Measurements from ENCODE around the gene MYG1. TPM values are rescaled to one million over a fixed set of nuclear protein-coding genes. Genes with fewer than 3 reads are reported as not detected.

The MYG1 gene
- polyA plus RNA-seq, 2 of the 4 experiments (the other 2 are of a cell fraction): 55.9 to 75.2 TPM

GRCh38 chr12:53299101-53299453 lies 418 bp upstream of the MYG1 start:
- Histone ChIP-seq H3K4me1 (peaks cover 53% of the 10 kb centered on the region), H3K9me3 (no peaks in the 10 kb centered on the region), H3K4me2 (peak overlapping the region; percentile 98), H3K4me3 (peak overlapping the region; percentile 90), H3K27ac (peak overlapping the region; percentile 85 to 92)
- DNase-seq (ENCODE audit: low read depth in 1 of 2, low spot score in 1 of 2): peak; percentile 58 to 67
- ChIA-PET CTCF (interaction anchor here (0.6 to 28.2 kb wide), 8 partner anchors 10 to 122 kb away, joined by 3 to 1046 read pairs (median 4); partner anchors contain the start of genes AAAS and ITGB7), POLR2A (interaction anchor here (0.7 to 1.9 kb wide), 11 partner anchors 9 to 220 kb away, joined by 3 to 18 read pairs (median 4); partner anchors contain the start of genes AAAS, CSAD, SPRYD3 and TARBP2)
- no peak for FAIRE-seq
- WGBS (ENCODE audit: missing lambda C conversion rate): 36% methylated on average over 5 of the region's 5 CpGs
- peak; percentile 19 to 22; a peak in 5 of 6 replicates for ATAC-seq
- TF ChIP-seq CHD4 (IDR thresholded peaks at IDR 0.05; ENCODE audit: borderline replicate concordance): no peak
- TF ChIP-seq MAFK (IDR thresholded peaks at IDR 0.05; ENCODE audit: partially characterized antibody): peak; percentile 89
- TF ChIP-seq, protein P1, sequence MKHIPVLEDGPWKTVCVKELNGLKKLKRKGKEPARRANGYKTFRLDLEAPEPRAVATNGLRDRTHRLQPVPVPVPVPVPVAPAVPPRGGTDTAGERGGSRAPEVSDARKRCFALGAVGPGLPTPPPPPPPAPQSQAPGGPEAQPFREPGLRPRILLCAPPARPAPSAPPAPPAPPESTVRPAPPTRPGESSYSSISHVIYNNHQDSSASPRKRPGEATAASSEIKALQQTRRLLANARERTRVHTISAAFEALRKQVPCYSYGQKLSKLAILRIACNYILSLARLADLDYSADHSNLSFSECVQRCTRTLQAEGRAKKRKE (CRISPR knock-in tag; IDR thresholded peaks at IDR 0.05; ENCODE audit: low read depth): no peak
- TF ChIP-seq TP53 (CRISPR knock-in tag; IDR thresholded peaks at IDR 0.05): no peak
- TF ChIP-seq FOSL2 (IDR thresholded peaks at IDR 0.05): no peak
- peak; percentile 74 for TF ChIP-seq FOSL2 (CRISPR knock-in tag; IDR thresholded peaks at IDR 0.05)
- TF ChIP-seq RAD21 (conservative IDR thresholded peaks at IDR 0.05 in 1 of 2, IDR thresholded peaks at IDR 0.05 in 1 of 2): no peak
- no peak for TF ChIP-seq POLR2A (IDR thresholded peaks at IDR 0.05; ENCODE audit: low read length)
- TF ChIP-seq ZNF302 (CRISPR knock-in tag; IDR thresholded peaks at IDR 0.05): 0 out of 2 replicates have a peak, but pooled peaks have one; percentile 7
- no peak for TF ChIP-seq MYC (IDR thresholded peaks at IDR 0.05; ENCODE audit: borderline replicate concordance, low read length)
- no peak for TF ChIP-seq CEBPB (IDR thresholded peaks at IDR 0.05)
- TF ChIP-seq, protein P2, sequence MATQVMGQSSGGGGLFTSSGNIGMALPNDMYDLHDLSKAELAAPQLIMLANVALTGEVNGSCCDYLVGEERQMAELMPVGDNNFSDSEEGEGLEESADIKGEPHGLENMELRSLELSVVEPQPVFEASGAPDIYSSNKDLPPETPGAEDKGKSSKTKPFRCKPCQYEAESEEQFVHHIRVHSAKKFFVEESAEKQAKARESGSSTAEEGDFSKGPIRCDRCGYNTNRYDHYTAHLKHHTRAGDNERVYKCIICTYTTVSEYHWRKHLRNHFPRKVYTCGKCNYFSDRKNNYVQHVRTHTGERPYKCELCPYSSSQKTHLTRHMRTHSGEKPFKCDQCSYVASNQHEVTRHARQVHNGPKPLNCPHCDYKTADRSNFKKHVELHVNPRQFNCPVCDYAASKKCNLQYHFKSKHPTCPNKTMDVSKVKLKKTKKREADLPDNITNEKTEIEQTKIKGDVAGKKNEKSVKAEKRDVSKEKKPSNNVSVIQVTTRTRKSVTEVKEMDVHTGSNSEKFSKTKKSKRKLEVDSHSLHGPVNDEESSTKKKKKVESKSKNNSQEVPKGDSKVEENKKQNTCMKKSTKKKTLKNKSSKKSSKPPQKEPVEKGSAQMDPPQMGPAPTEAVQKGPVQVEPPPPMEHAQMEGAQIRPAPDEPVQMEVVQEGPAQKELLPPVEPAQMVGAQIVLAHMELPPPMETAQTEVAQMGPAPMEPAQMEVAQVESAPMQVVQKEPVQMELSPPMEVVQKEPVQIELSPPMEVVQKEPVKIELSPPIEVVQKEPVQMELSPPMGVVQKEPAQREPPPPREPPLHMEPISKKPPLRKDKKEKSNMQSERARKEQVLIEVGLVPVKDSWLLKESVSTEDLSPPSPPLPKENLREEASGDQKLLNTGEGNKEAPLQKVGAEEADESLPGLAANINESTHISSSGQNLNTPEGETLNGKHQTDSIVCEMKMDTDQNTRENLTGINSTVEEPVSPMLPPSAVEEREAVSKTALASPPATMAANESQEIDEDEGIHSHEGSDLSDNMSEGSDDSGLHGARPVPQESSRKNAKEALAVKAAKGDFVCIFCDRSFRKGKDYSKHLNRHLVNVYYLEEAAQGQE (IDR thresholded peaks at IDR 0.05): no peak
- 0 out of 2 replicates have a peak, but pooled peaks have one; percentile 33 for TF ChIP-seq FOSB (CRISPR knock-in tag; IDR thresholded peaks at IDR 0.05)
- TF ChIP-seq BHLHE40 (IDR thresholded peaks at IDR 0.05; ENCODE audit: low read depth, low read length): no peak
- no peak for TF ChIP-seq NFE2L2 (conservative IDR thresholded peaks at IDR 0.05; ENCODE audit: low read length)
- TF ChIP-seq JUNB (IDR thresholded peaks at IDR 0.05): no peak

- ATAC-seq: peak in 1 of 2 experiments; percentile 21; a peak in 3 of 6 replicates
- peak overlapping the region; percentile 98 for H3K4me2 ChIP-seq
- H3K4me1 ChIP-seq: peaks cover 48% of the 10 kb centered on the region
- ChIA-PET CTCF (interaction anchor here (0.5 to 28.2 kb wide), 6 partner anchors 12 to 89 kb away, joined by 3 to 1046 read pairs (median 44); partner anchors contain the start of genes AAAS and ITGB7), POLR2A (interaction anchor here (1.0 to 1.9 kb wide), 5 partner anchors 8 to 221 kb away, joined by 3 to 18 read pairs (median 6); partner anchors contain the start of genes AAAS, CSAD, SPRYD3 and TARBP2)
- TF ChIP-seq ZSCAN20 (CRISPR knock-in tag; IDR thresholded peaks at IDR 0.05): no peak
- peak; percentile 19 for TF ChIP-seq MAFK (IDR thresholded peaks at IDR 0.05; ENCODE audit: partially characterized antibody)
- H3K9me3 ChIP-seq: no peaks in the 10 kb centered on the region
- DNase-seq (ENCODE audit: low read depth in 1 of 2, low spot score in 1 of 2): peak in 1 of 2 experiments; percentile 35
- H3K4me3 ChIP-seq: peak overlapping the region; percentile 90
- 0% methylated on average over 12 of the region's 12 CpGs for WGBS (ENCODE audit: missing lambda C conversion rate)
- FAIRE-seq: no peak
- peak overlapping the region; percentile 85 to 92 for H3K27ac ChIP-seq
Observed at GRCh38 chr12:53300187-53300586, 692 bp downstream of the MYG1 start.

DNA sequence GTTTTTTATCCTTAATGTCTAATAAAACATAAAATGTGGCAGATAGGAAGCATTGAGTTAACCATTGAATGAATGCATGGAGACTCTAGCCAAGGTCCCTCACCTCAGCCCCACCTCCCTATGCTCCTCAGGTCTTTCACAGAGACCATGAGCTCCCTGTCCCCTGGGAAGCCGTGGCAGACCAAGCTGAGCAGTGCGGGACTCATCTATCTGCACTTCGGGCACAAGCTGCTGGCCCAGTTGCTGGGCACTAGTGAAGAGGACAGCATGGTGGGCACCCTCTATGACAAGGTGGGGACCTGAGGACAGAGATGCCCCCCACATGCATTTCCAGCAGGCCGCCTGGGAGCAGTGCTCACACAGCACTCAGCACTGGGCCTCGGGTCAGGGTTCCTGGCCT lies 3.4 kb downstream of the MYG1 start:
- Histone ChIP-seq H3K27ac (no peak overlapping the region), H3K4me2 (no peak overlapping the region), H3K9me3 (no peaks in the 10 kb centered on the region), H3K4me1 (peaks cover 35% of the 10 kb centered on the region), H3K4me3 (no peak overlapping the region)
- 82% methylated on average over 5 of the region's 5 CpGs for WGBS (ENCODE audit: missing lambda C conversion rate)
- no peak for FAIRE-seq
- no peak for TF ChIP-seq HOXB13 (CRISPR knock-in tag; IDR thresholded peaks at IDR 0.05; ENCODE audit: low read depth)
- TF ChIP-seq EHF (CRISPR knock-in tag; IDR thresholded peaks at IDR 0.05): no peak
- TF ChIP-seq CEBPB (IDR thresholded peaks at IDR 0.05): no peak
- no peak for TF ChIP-seq HES2 (IDR thresholded peaks at IDR 0.05)
- no peak for TF ChIP-seq HOXB5 (CRISPR knock-in tag; IDR thresholded peaks at IDR 0.05)
- TF ChIP-seq KDM1A (IDR thresholded peaks at IDR 0.05; ENCODE audit: low read depth): no peak
- no peak for TF ChIP-seq HOXA7 (CRISPR knock-in tag; IDR thresholded peaks at IDR 0.05)
- TF ChIP-seq RAD21 (conservative IDR thresholded peaks at IDR 0.05 in 1 of 2, IDR thresholded peaks at IDR 0.05 in 1 of 2): no peak
- no peak for TF ChIP-seq EP300 (IDR thresholded peaks at IDR 0.05)
- ChIA-PET POLR2A (no interaction called here), CTCF (interaction anchor here (0.6 to 28.2 kb wide), 6 partner anchors 8 to 204 kb away, joined by 3 to 1046 read pairs (median 4); partner anchors contain the start of genes AAAS, ITGB7 and PFDN5)
- no peak for ATAC-seq
- no peak for DNase-seq (ENCODE audit: low read depth in 1 of 2, low spot score in 1 of 2)

Measured in A549 (cell line).